Forelimb muscle (tissue), 1 donor: Measurements from ENCODE around the gene MOB3C. TPM values are rescaled to one million over a fixed set of nuclear protein-coding genes. Genes with fewer than 3 reads are reported as not detected.

Experiments used
- DNase-seq: peaks from one replicate; pipeline ENCODE4 v3.0.0-alpha.2; 2013; ENCODE audit warnings: low read depth
- polyA plus RNA-seq: library from polyadenylated mRNA; unstranded; fragments of 120-200 nt; gene quantifications from one replicate; pipeline ENCODE4 v1.2.1, GENCODE V29; 2013; ENCODE audit not compliant: insufficient read length

The MOB3C gene
- polyA plus RNA-seq, 1 donor = 12.0 TPM

DNA sequence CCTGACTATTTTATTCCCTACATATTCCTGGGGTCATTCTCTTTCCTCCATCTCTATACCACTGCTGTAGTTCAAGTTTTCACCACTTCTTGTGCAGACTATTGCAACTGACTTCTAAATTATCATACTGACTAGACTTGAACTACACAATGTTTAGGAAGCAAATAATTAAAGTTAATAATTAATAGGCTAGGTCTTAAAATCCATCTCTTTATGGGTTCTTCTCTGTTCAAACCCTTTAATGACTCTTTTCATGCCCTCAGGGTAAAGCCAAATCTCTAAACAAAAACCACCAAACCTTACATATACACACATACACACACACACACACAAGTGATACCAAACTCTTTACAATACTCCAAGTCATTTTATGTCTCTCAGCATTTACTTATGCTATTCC lies 22.3 kb upstream of the MOB3C start:
- no peak for DNase-seq

DNA sequence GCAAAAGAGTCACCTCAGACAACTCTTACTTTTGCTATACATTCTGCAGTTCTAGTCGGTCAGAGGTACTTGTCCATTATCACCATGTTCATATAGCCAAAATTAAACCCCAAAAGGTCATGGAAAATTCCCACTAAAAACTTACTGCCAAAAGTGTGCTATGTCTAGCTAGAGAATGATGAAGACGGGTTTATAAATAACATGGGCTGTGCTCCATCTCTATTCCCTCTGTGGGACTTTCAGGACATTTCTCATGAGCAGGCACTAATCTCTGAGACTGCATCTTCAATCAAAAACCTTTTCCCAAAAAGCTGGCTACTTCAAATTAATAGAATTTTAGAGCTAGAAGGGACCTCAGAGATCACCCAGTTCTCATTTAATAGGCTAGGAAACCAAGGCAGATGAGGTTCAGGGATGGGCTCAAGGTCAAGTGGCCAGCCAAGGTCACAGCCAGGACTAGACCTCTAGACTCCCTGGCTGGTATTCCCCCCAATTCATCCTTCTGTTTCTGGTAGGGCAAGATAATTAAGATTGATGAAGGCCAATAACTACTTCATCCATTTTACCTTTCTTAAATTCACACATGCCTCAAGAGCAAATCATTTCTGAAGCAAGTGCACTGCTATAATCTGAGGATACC lies 21.0 kb upstream of the MOB3C start:
- no peak for DNase-seq

DNA sequence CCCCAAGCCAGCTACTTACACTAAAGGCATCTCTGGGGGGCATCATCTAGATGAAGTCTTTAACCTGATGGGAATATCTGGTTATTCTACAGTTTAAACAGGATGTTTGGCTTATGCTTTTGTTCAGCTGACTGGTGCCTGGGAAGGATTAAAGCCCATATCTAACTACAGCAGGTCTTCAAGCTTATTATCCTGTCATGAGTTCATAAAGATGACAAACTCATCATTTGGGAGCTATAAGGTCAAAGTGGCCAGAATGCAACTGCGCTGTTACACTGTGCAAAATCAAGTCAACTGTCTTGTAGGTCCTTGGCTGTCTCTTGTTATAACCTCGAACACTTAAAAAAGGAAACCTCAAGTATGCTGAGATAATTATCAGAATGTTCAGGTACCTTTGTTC lies 18.6 kb upstream of the MOB3C start:
- no peak for DNase-seq

DNA sequence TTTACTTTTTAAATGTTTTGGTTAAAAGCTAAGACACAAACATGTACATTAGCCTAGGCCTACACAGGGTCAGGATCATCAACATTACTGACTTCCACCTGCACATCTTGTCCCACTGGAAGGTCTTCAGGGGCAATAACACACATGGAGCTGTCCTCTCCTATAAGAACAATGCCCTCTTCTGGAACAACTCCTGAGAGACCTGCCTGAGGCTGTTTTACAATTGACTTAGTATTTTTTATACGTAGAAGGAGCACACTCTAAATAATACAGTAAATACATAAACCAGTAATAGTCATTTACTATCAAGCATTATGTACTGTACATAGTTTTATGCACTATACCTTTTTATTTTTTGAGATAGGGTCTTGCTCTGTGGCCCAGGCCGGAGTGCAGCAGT lies 14.1 kb upstream of the MOB3C start:
- DNase-seq = no peak

DNA sequence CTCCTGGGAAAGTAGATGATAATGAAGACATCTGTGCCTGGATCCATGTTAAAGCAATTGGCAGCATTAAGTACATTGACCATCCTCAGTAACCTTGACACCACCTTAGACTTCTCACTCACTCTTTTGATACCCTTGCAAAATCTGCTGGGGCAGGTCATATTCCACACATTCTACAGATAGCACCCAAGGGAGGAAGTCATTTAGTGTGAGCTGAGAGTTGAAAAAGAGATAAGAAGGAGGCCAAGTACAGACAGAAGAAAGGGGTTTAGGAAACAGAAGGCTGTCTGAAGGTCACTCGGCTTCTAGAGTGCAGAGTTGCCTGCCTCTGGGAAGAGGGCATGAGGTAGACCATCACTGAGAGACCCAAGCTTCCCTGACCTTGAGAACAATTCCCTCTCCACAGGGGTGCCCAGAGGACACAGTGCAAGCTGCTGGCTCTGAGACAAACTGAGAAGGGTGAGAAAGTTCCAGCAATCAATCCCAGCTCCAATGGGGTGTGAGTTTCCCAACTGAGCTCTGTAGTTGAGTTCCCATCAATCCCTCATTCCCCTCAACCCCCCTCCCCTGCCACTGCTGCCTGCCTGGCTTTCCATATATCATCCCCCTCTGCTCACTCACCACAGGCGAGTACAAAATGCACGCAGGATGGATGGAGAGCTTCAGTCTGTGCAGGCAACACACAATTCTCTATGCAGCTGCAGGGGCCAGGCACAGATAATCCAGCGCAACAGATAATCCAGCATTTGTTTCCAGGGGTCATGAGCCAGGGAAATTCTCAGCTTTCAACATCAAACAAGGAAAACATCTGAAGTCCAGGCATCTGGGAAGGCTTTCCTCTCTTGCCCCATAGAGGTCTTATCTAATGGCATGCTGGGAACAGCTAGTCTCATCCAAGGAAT lies 7.4 kb upstream of the MOB3C start:
- no peak for DNase-seq

DNA sequence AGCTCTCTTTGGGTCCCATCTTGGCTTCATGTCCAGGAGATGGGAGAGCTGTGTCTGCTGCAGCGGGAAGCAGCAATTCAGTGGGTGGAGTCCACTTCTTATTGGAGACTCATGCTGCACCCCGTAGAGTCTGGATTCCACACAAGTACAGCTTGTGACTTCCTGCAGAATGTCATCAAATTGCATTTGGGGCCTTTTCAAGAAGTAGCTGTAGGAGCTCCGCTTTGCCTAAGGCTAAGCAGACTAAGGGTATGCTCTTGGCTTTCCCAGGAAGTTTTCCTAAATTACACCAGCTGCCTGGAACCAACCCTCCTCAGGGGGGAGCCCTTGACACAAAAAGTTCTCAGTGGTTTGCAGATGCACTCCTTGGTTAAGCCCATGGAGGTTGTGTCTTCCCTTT lies 5.7 kb upstream of the MOB3C start:
- no peak for DNase-seq

DNA sequence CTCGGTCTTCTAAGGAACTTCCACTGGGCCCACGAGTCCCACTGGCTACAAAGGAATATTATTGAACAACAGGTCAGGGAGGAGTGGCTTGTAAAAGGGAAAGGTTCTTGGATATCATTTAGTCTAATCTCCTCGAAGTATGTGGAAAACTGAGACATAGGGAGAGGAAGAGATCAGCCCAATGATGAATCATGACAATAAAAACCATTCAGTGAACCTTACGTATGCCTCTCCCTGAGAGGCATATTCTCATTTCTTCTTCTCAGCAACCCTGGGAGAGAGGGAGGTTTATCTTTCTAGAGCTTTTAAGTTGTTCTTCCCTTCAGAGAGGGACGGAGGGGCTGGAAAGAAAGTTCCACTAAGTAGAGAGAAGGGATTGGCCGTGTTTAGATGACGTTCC lies 5.3 kb upstream of the MOB3C start:
- DNase-seq = no peak

DNA sequence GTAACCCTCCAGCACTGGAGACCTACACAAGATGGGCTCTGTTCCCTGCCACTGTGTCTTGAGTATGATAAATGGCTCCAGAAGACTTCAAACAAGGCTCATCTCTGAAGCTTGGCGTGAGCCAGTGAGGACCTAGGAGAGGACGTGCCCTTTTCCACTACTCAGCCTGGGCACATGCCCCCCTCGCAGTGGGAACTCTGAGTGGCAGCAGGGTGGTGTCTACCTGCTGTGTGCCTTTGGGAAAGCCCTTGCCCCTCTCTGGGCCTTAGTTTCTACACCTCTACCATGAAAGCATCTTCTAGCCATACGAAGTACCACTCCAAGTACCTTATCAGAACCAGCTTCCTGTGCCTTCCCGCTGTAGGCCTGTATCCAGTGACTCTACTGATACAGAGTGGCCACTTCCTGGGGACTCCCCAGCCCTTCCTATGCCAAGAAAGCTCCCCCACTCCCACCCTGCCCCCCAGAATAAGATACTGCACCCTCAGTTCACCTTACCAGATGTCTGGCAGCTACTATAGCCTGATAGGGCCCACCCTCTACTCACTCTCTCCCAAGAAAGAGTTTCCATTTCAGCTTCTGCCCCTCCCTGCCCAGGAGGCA lies 3.1 kb upstream of the MOB3C start:
- DNase-seq = no peak

DNA sequence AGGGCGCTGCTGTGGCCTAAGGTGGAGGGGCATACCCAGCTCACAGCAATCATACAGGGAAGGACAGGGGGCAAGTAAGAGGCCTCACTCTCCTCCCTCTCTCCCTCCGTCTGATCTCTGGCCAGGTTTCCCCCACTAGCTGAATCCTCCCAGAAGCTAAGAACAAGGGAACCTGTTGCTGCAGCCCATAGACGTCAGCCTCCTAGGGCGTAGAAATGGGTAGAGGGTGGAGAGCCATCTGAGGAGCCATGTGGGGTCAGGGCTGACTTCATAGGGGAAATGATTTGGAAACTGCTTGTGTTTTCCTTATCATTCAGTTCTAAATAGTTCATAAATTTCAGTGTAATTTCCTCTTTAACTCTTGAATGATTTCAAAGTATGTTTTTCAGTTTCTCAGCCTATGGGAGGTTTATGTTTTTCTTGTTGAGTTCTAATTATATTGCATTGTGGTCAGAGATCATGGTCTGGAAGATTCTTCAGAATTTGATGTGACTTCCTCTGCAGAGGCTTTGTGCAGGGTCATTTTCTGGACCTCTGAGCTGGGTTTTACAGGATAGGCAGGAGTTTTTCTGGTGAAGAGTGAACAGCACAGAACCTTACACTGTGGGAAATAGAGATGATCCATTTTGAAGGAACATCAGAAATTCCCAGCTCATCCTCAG lies 2.3 kb upstream of the MOB3C start:
- no peak for DNase-seq

DNA sequence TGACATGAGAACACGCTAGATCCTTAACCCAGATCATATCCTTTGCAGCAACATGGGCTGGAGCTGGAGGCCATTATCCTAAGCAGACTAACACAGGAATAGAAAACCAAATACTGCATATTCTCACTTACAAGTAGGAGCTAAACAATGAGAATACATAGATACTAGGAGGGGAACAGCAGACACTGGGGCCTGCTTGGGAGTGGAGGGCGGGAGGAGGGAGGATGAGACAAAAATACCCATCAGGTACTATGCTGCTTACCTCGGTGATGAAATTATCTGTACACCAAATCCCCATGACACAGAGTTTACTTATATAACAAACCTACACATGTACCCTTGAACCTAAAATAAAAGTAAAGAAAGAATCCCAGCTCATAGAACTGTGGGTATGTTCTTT lies 1.2 kb upstream of the MOB3C start:
- DNase-seq = no peak

DNA sequence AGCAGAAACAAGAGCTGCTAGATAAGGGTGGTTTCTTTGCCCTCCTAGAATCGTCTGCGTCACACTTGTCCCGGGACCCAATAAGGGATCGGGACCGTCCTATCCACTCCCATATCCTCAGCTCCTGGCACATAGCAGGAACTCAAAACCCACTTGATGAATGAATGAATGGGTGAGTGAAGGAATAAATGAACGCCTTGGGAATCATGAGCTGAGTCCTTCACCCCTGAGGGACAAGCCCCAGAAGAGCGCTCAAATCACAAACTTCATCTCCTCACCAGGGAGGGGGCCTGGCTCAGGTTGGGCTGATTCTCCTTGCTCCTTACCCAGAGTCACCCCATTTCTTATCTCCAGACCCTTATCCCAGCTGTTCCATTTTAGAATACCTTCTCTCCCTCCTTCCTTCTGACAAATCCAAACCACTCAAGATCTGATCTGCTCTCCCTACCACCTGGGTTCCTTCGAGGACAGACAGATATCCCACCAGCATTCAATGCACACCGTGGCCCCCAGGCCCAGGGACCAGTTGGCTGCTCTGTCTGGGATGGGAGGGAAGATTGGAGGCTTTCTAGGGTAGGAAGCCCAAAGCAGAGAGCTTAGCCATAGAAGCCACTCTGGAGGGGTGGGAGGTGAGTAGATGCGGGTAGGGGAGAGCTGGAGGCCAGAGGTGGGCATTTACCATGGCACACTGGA lies 643 bp upstream of the MOB3C start:
- no peak for DNase-seq

DNA sequence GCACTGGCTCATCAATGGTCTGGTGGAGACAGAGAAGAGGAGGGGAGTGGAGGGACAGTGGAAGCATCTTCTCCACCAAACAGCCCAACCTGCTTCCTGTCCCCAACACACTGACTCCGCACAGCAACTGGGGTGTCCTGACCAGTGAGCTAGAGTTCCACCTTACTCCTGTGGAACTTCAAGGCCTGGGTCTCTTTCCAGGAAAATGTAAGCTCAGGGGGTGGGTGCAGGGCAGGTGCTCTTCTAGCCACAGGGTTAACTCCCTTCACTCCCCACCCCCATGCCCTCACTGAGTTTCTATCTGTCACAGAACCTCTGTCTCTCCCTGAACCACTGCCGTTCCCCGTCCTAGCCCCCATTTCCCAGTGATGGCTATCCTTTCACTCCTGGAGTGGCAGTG lies 876 bp downstream of the MOB3C start:
- DNase-seq = no peak

DNA sequence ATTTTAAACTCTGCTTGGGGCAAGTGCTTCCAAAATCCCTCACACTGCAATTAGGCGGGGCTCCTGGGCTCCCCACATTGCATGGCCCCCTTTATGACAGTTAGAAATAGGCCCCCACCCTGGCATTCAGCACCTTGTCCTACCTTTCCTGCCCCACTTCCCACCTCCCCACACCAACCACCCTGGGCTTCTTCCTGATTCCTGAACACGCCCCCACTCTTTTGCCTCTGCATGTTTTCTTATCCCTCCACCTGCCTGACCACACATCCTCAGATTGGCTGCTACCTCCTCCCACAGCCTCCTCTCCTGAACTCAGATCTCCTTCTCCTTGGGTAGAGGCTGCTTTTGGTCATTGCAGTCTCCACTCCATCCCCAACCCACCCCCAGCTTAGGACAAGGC lies 1.5 kb downstream of the MOB3C start:
- no peak for DNase-seq

DNA sequence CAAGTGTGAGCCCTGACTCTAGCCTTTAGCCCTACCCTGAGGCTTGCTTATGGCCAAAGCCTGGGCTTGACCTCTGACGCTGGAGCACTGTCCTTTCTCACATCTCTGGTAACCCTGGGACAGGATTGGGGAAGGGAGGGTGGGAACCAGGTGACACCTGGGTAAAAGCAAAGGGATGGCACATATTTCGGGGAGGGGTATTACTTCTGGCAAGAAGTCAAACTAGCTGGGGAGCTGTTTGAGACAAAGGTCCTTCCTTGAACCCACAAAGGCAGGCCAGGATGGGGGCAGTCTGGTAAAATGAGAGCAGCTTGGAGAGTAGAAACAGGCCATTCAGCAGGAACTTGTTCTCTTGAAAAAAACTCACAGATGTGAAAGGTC lies 2.0 kb downstream of the MOB3C start:
- DNase-seq = no peak

DNA sequence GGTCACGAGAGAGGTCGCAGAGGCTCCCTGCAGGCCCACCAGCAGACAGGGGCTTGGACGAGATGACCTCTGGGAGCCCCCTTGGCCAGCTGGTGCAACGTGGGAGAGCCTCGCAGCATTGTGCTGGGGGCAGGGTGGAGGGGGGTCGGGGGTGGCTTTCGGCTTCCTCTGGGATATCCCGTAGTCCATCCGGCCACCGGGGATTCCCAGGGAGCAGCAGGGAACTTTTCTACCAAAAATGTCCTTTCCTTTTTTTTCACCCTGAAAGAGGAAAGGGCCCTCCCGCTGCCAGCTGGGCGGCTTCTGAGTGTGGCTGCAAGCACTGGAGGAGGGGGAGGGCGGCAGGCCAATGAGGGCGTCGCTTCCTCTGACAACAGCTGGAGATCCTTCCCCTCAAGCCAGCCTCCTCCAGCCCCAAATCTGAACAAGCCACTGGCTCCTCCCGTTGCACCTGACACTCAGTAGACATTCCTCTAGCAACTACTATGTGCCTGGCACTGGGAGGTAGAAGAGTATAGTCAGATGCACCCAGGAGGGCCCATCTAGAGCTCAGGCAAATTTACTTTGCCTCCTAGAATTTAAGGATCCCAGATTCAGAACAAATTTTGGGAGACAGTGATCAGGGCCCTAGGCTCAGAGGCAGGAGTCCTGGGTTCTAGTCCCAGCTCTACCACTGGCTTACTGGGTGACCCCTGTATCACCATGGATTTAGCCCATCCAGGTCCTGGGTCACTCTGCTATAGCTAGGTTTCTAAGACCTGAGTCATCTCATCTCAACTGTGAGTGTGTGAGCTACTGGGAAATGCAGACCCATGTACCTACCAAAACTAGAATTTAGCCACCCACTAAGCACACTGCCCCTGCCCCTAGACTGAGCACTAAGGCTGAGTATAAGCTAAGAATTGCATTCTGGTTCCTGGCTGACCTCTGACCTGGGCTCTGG lies 2.7 kb downstream of the MOB3C start:
- peak; percentile 62 for DNase-seq

DNA sequence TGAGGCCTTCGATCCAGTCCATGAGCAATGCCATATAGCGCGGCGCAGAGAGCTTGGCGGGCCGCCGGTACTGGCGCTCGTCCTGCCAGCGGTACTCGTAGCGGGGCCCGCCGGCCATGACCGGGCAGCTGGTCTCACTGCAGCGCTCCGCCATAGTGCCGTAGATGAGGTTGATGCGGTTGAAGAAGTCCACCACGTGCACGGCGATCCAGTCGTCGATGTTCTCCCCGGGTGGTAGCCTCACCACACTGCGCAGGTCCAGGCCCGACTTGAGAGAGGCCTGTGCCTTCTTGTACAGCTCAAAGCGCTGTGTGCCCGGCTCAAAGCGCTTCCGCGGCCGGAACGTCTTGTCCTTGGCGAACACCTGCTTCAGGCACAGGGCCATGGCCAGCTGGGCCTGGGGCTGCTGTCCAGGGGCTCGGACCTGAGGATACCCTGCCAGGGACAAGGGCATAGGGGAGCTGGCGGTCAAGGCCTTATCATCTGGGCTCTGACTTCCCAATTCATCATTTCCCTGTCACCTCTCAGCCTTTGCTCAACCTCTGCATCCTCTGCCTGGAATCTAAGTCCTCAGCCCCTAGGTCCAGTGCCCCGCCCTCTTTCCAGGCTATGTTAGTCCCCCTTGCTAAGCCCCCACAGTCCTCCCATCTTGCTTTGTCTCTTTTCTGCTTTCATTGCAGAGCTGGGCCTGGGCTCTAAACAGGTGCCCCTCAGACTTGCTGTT lies 3.5 kb downstream of the MOB3C start:
- no peak for DNase-seq

DNA sequence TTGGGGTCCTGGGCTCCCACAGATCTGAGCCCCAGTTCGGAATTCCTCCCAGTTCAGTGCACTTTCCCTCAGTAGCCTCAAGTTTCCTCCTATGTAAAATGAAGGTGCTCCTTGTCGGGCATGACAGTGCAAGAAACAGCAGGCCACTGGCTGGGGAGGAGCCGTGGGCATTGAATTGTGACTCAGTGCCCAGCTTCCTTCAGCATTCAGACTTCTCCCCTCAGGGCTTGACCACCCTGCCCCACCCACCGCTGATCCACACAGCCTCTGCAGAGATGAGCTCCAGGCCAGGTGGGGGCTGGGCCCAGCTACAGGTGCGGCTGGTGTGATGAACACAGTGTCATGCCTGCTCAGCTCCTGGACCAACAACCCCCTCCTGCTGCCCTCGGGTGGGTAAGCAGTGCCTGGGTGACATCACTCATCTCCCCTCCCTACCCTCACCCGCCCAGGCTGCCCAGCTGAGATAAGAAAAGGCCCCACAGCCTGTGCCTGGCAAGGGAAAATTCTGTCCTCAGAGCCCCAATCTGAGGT lies 4.9 kb downstream of the MOB3C start:
- no peak for DNase-seq

DNA sequence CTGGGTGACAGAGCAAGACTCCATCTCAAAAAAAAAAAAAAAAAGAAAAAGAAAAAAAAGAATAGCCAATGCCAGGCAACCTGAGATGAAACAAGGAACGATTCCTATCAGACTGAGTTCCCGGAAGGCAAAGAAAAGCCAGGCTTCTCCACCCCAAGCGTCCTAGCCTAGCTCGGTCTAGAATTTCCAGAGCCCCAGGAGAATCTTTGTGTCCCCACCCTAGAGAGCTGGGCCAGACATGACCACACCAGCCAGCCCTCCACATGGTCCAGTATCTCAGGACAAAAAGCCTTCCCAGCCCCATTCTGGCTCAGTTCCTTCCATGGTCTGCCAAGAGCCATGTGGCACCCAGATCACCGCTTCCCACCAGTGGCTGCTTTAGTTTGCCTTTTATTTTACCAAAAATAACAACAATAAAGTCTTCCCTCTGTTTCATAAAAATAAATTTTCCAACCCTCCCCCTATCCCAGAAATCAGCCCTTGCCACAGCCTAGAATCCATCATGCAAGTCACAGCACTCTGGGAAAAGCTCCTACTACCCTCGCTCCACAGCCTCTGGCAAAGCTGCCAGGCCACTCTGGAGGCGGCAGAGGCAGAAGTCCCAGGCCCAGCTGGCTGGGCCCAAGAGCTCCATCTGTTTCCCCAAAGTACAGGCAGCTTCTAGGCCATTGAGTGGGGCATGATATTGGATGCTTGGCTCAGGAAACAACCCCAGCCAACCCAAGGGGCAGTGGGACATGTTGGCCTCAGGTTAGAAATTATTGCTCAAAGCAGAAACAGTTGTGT lies 9.1 kb downstream of the MOB3C start:
- no peak for DNase-seq
